ENCODE results near the gene WDTC1. TPM values are rescaled to one million over a fixed set of nuclear protein-coding genes. Genes with fewer than 3 reads are reported as not detected.

WDTC1 gene
- total and polyA plus RNA-seq, 2 of the 8 experiments (the other 6 are each of a cell fraction or from before 2014, with no cell fraction given): 7.5 to 18.7 TPM

DNA sequence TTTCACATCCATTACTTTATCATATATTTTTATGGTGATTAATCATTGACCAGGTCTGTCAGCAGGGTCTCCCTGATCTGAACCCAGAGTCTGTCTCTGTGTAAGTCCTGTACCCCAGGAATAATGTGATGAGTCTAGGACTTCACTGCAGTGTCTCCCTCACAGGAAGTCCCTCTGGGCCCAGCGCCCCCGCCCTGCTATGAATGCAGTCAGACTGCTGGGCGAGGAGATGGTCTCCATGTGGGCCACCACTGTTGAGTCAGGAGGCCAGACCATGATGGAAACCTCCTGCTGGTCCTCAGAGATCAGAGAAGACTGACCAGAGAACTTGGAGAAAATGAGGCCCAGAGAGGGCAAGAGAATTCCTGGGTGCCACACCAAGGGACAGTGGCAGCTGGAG is 97.0 kb downstream of the WDTC1 start (continued):
- TF ChIP-seq NANOG (IDR thresholded peaks at IDR 0.05; ENCODE audit: insufficient read depth, low read depth, low read length, poor library complexity, severe bottlenecking) (no peak), SP1 (IDR thresholded peaks at IDR 0.05; ENCODE audit: low read depth, low read length) (no peak), RFX5 (IDR thresholded peaks at IDR 0.05; ENCODE audit: borderline replicate concordance, low read depth, low read length) (no peak), ZNF274 (IDR thresholded peaks at IDR 0.05; ENCODE audit: borderline replicate concordance, extremely low read depth, low read length) (no peak)
- TF ChIP-seq, protein P1, sequence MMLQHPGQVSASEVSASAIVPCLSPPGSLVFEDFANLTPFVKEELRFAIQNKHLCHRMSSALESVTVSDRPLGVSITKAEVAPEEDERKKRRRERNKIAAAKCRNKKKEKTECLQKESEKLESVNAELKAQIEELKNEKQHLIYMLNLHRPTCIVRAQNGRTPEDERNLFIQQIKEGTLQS (IDR thresholded peaks at IDR 0.05; ENCODE audit: insufficient read depth, low read depth, low read length): no peak
